NT2/D1 (cell line): ENCODE measurements around the gene TCF25.

Experiments used
- SUZ12 ChIP-seq: IDR thresholded peaks from 2 replicates; pipeline ENCODE4 v1.6.1; 2011; ENCODE audit not compliant: insufficient read length, insufficient read depth; ENCODE audit errors: extremely low read depth
- YY1 ChIP-seq: IDR thresholded peaks from 2 replicates; pipeline ENCODE4 v1.6.1; 2011; ENCODE audit not compliant: insufficient read length, insufficient read depth
- ZNF274 ChIP-seq: IDR thresholded peaks from 2 replicates; pipeline ENCODE4 v1.6.1; 2011; ENCODE audit warnings: mild to moderate bottlenecking, low read depth, low read length

- no peak for TF ChIP-seq SUZ12
- no peak for TF ChIP-seq YY1
- TF ChIP-seq ZNF274: no peak
Measured at GRCh38 chr16:89954462-89954861, 81.1 kb downstream of the TCF25 start.
